SK-N-SH (cell line): ENCODE measurements around the gene SLC46A2. TPM values are rescaled to one million over a fixed set of nuclear protein-coding genes. Genes with fewer than 3 reads are reported as not detected.

Experiments
- CTCF ChIA-PET: fragments of 300-600, 350-600 bp; formaldehyde crosslinking; extraction: SDS; loops from one replicate; lab custom pipeline; 2021; lab: Yijun Ruan, JAX
- POLR2A ChIA-PET: fragments of 350-600 bp; sonication (Branson Sonifier 250); formaldehyde crosslinking; extraction: SDS; loops from one replicate; lab custom pipeline; 2020; ENCODE audit warnings: antibody characterized with exemption, inconsistent platforms; lab: Yijun Ruan, JAX
- DNase-seq: peaks from one replicate; pipeline ENCODE4 v3.0.0; 2012
- H2AFZ ChIP-seq: fragments of 200-600 bp; sonication (generic); 2 replicates; pipeline ENCODE4 v1.8.1; 2016; ENCODE audit warnings: antibody characterized with exemption, mild to moderate bottlenecking, low read depth
- H3F3A ChIP-seq: fragments of 200-600 bp; sonication (generic); replicated peaks from 2 replicates; pipeline ENCODE3; 2016; ENCODE audit warnings: antibody characterized with exemption, mild to moderate bottlenecking; ENCODE audit not compliant: insufficient read depth
- H3K27ac ChIP-seq, 2 experiments: fragments of 200-500 bp in 1 of 2; fragments of 200-600 bp in 1 of 2; sonication (Bioruptor generic) in 1 of 2; sonication (generic), shearing (Covaris generic) in 1 of 2; 2 replicates each; pipeline versions ENCODE4 v1.5.1 to v1.6.1; 2014 to 2016; ENCODE audit warnings: low read depth in 2 of 2, inconsistent platforms in 1 of 2, low read length in 1 of 2, mild to moderate bottlenecking in 1 of 2, mixed read lengths in 1 of 2
- H3K27me3 ChIP-seq: fragments of 200-600 bp; sonication (generic), shearing (Covaris generic); 2 replicates; pipeline ENCODE4 v1.6.1; 2016; ENCODE audit warnings: mixed run types; ENCODE audit not compliant: insufficient read depth
- H3K36me3 ChIP-seq, 2 experiments: fragments of 200-500 bp in 1 of 2; fragments of 200-600 bp in 1 of 2; sonication (Bioruptor generic) in 1 of 2; sonication (generic) in 1 of 2; replicated peaks in 1 of 2; 2 replicates each; pipeline versions ENCODE3 to v1.5.1; 2014 to 2016; ENCODE audit warnings: low read length in 1 of 2, mild to moderate bottlenecking in 1 of 2; ENCODE audit not compliant: insufficient read depth in 2 of 2, control insufficient read depth in 1 of 2
- H3K4me1 ChIP-seq, 2 experiments: fragments of 200-500 bp in 1 of 2; fragments of 200-600 bp in 1 of 2; sonication (Bioruptor generic) in 1 of 2; sonication (generic), shearing (Covaris generic) in 1 of 2; 2 replicates each; pipeline versions ENCODE4 v1.5.1 to v1.6.1; 2014 to 2016; ENCODE audit warnings: low read depth in 1 of 2, low read length in 1 of 2, mixed run types in 1 of 2; ENCODE audit not compliant: insufficient read depth in 2 of 2, control insufficient read depth in 1 of 2
- H3K4me2 ChIP-seq: fragments of 200-600 bp; sonication (generic), shearing (Covaris generic); 2 replicates; pipeline ENCODE4 v1.6.1; 2017; ENCODE audit warnings: mixed run types
- H3K4me3 ChIP-seq, 2 experiments: fragments of 200-500 bp in 1 of 2; fragments of 200-600 bp in 1 of 2; sonication (Bioruptor generic) in 1 of 2; sonication (generic), shearing (Covaris generic) in 1 of 2; 2 replicates each; pipeline versions ENCODE4 v1.5.1 to v1.8.1; 2014 to 2016; ENCODE audit warnings: low read depth in 2 of 2, inconsistent platforms in 1 of 2, low read length in 1 of 2, mild to moderate bottlenecking in 1 of 2, mixed read lengths in 1 of 2, moderate library complexity in 1 of 2
- H3K79me2 ChIP-seq: fragments of 200-600 bp; sonication (generic); 2 replicates; pipeline ENCODE4 v1.8.1; 2017; ENCODE audit warnings: mild to moderate bottlenecking; ENCODE audit not compliant: insufficient read depth
- H3K9ac ChIP-seq: fragments of 200-600 bp; sonication (generic); 2 replicates; pipeline ENCODE4 v1.6.1; 2017; ENCODE audit warnings: mixed run types
- H3K9me2 ChIP-seq: fragments of 200-600 bp; sonication (generic); 2 replicates; pipeline ENCODE4 v1.6.1; 2017; ENCODE audit warnings: mixed run types
- H3K9me3 ChIP-seq: fragments of 200-600 bp; sonication (generic); 2 replicates; pipeline ENCODE4 v1.6.1; 2017; ENCODE audit warnings: mixed run types, mild to moderate bottlenecking, moderate library complexity
- H4K20me1 ChIP-seq: fragments of 200-600 bp; sonication (generic); 2 replicates; pipeline ENCODE4 v1.6.1; 2017; ENCODE audit warnings: mild to moderate bottlenecking, mixed run types; ENCODE audit not compliant: insufficient read depth
- EZH2phosphoT487 ChIP-seq: fragments of 200-600 bp; sonication (generic); IDR thresholded peaks from 2 replicates; pipeline ENCODE4 v1.6.1; 2017; ENCODE audit warnings: low read depth, mixed run types, mild to moderate bottlenecking, antibody characterized with exemption, moderate library complexity, borderline replicate concordance
- FOXJ3 ChIP-seq: sonication (generic); formaldehyde crosslinking; IDR thresholded peaks from 2 replicates; pipeline ENCODE4 v1.5.1; 2020; ENCODE audit warnings: mild to moderate bottlenecking, missing genetic modification reagents
- FOXM1 ChIP-seq: IDR thresholded peaks from 2 replicates; pipeline ENCODE4 v1.4.0; 2012; ENCODE audit warnings: low read depth, mild to moderate bottlenecking
- GABPA ChIP-seq: IDR thresholded peaks from 2 replicates; pipeline ENCODE4 v1.4.0; 2012; ENCODE audit warnings: low read depth, mild to moderate bottlenecking
- JUND ChIP-seq: IDR thresholded peaks from 2 replicates; pipeline ENCODE4 v1.4.0; 2012
- MEF2A ChIP-seq: IDR thresholded peaks from 2 replicates; pipeline ENCODE4 v1.4.0; 2012; ENCODE audit warnings: low read depth, borderline replicate concordance
- MXI1 ChIP-seq: IDR thresholded peaks from 2 replicates; pipeline ENCODE4 v1.6.1; 2012; ENCODE audit warnings: mild to moderate bottlenecking, low read depth, low read length, improper control_type of control experiment
- NFIC ChIP-seq: IDR thresholded peaks from 2 replicates; pipeline ENCODE4 v1.4.0; 2012; ENCODE audit warnings: borderline replicate concordance
- NRF1 ChIP-seq: IDR thresholded peaks from 2 replicates; pipeline ENCODE4 v1.6.1; 2012; ENCODE audit warnings: low read depth, mild to moderate bottlenecking, low read length
- PBX3 ChIP-seq: IDR thresholded peaks from 2 replicates; pipeline ENCODE4; 2012
- POLR2AphosphoS5 ChIP-seq: IDR thresholded peaks from 2 replicates; pipeline ENCODE4 v1.6.1; 2012; ENCODE audit warnings: low read depth, low read length
- RCOR1 ChIP-seq: fragments of 150-350 bp; IDR thresholded peaks from 2 replicates; pipeline ENCODE4 v1.6.1; 2017; ENCODE audit warnings: antibody characterized with exemption, low read length
- RFX5 ChIP-seq: IDR thresholded peaks from 2 replicates; pipeline ENCODE4 v1.6.1; 2012; ENCODE audit warnings: mild to moderate bottlenecking, improper control_type of control experiment, low read length
- TCF12 ChIP-seq: IDR thresholded peaks from 2 replicates; pipeline ENCODE4 v1.4.0; 2012
- USF1 ChIP-seq: IDR thresholded peaks from 2 replicates; pipeline ENCODE4 v1.4.0; 2012; ENCODE audit warnings: low read depth, borderline replicate concordance
- USF2 ChIP-seq: fragments of 150-350 bp; IDR thresholded peaks from 2 replicates; pipeline ENCODE4 v1.6.1; 2017; ENCODE audit warnings: antibody characterized with exemption, low read length, low read depth, borderline replicate concordance
- YY1 ChIP-seq: IDR thresholded peaks from 2 replicates; pipeline ENCODE4 v1.4.0; 2012; ENCODE audit warnings: low read depth, mild to moderate bottlenecking
- ZBTB33 ChIP-seq: IDR thresholded peaks from 2 replicates; pipeline ENCODE4 v1.4.0; 2012; ENCODE audit warnings: low read depth, borderline replicate concordance
- WGBS: methylation state at CpG from one replicate; pipeline ENCODE4 v1.1.6; 2017; ENCODE audit warnings: low lambda C conversion rate; 5-methylcytosine and 5-hydroxymethylcytosine counted together
- polyA plus RNA-seq, 3 experiments: library from polyadenylated mRNA; depleted of rRNA; stranded (reverse); fragments of >200 nt; gene quantifications; 2 replicates each; pipeline ENCODE4 v1.2.3, GENCODE V29; 2012

The SLC46A2 gene
- polyA plus RNA-seq, 1 of the 3 experiments (the other 2 are of a cell fraction), result not detected

GRCh38 chr9:112849363-112849922 lies 41.2 kb downstream of the SLC46A2 start:
- POLR2A ChIA-PET, result no interaction called here
- H3F3A ChIP-seq, result peaks cover 2% of the 10 kb centered on the region

More at GRCh38 chr9:112849363-112849922, 41.2 kb downstream of the SLC46A2 start:
- no peak overlapping the region for H3K9ac ChIP-seq
- no peaks in the 10 kb centered on the region for H3K79me2 ChIP-seq
- H4K20me1 ChIP-seq, result no peaks in the 10 kb centered on the region
- H3K27me3 ChIP-seq, result no peaks in the 10 kb centered on the region
- H3K9me2 ChIP-seq, result no peaks in the 10 kb centered on the region
- 75% methylated on average over 6 of the region's 6 CpGs for WGBS
- H3K4me2 ChIP-seq, result no peak overlapping the region
- H3K27ac ChIP-seq, result no peak overlapping the region
- H3K9me3 ChIP-seq, result no peaks in the 10 kb centered on the region
- no peak for DNase-seq
- no peak overlapping the region for H2AFZ ChIP-seq
- peaks cover 0 to 2% of the 10 kb centered on the region in 2 experiments; a peak in 1 of 4 replicates for H3K4me1 ChIP-seq
- TF ChIP-seq RFX5, result no peak
- TF ChIP-seq EZH2phosphoT487, result no peak
- no peak for TF ChIP-seq MXI1
- no peak for TF ChIP-seq POLR2AphosphoS5
- TF ChIP-seq NFIC, result no peak
- TF ChIP-seq FOXM1, result no peak
- TF ChIP-seq NRF1, result no peak
- TF ChIP-seq GABPA, result no peak
- no peak for TF ChIP-seq FOXJ3 (CRISPR knock-in tag)
- TF ChIP-seq JUND, result no peak
- no peak for TF ChIP-seq ZBTB33
- no peak for TF ChIP-seq PBX3
- TF ChIP-seq TCF12, result no peak
- no peak for TF ChIP-seq USF1
- TF ChIP-seq MEF2A, result no peak
- no peak for TF ChIP-seq YY1
- TF ChIP-seq USF2, result no peak
- TF ChIP-seq RCOR1, result no peak
- TF ChIP-seq, all 33 proteins: peak for 0
- CTCF ChIA-PET, result no interaction called here
- H3K4me3 ChIP-seq, result no peak overlapping the region
- peaks cover 0 to 5% of the 10 kb centered on the region in 2 experiments for H3K36me3 ChIP-seq
